K562 (cell line): Measurements from ENCODE around the gene CD300H. TPM values are rescaled to one million over a fixed set of nuclear protein-coding genes. Genes with fewer than 3 reads are reported as not detected.

ENCODE experiments used
- ATF2 ChIP-seq: sonication (generic); formaldehyde crosslinking; IDR thresholded peaks from 2 replicates; pipeline ENCODE4 v1.8.1; 2022; ENCODE audit warnings: missing genetic modification reagents
- BRD4 ChIP-seq: fragments of 200-600 bp; sonication (generic); IDR thresholded peaks from 2 replicates; pipeline ENCODE4 v1.6.1; 2017; ENCODE audit warnings: inconsistent platforms
- E2F6 ChIP-seq, 2 experiments: IDR thresholded peaks; 2 replicates each; pipeline ENCODE4 v1.6.1; 2011; ENCODE audit warnings: borderline replicate concordance in 1 of 2, control low read depth in 1 of 2, low read depth in 1 of 2, low read length in 1 of 2, mild to moderate bottlenecking in 1 of 2, mixed read lengths in 1 of 2, moderate library complexity in 1 of 2; ENCODE audit not compliant: insufficient read depth in 1 of 2, insufficient read length in 1 of 2, poor library complexity in 1 of 2, severe bottlenecking in 1 of 2; ENCODE audit errors: extremely low read depth in 1 of 2
- ERF ChIP-seq: fragments of 450-650 bp; formaldehyde crosslinking; IDR thresholded peaks from 2 replicates; pipeline ENCODE4 v1.4.0; 2020; ENCODE audit warnings: mild to moderate bottlenecking, mixed read lengths
- ETS2 ChIP-seq: IDR thresholded peaks from 2 replicates; pipeline ENCODE4 v1.6.1; 2016; ENCODE audit warnings: borderline replicate concordance, missing genetic modification characterization, mild to moderate bottlenecking, moderate library complexity, missing compliant biosample characterization; ENCODE audit not compliant: poor library complexity, severe bottlenecking
- ETV6 ChIP-seq, 3 experiments: fragments of 150-350 bp in 1 of 3; sonication (generic) in 1 of 3; formaldehyde crosslinking in 1 of 3; IDR thresholded peaks; 2 replicates each; pipeline versions ENCODE4 v1.6.1 to v1.8.0; 2014 to 2022; ENCODE audit warnings: borderline replicate concordance in 2 of 3, low read depth in 2 of 3, antibody characterized with exemption in 1 of 3, low read length in 1 of 3, mild to moderate bottlenecking in 1 of 3, missing genetic modification reagents in 1 of 3
- FOSL1 ChIP-seq: fragments of 200-800 bp; sonication (Bioruptor generic); conservative IDR thresholded peaks from 2 replicates; pipeline ENCODE4 v1.6.1; 2016; ENCODE audit warnings: missing genetic modification characterization, missing compliant biosample characterization
- GABPA ChIP-seq: fragments of 200-800 bp; sonication (Bioruptor generic); conservative IDR thresholded peaks from 2 replicates; pipeline ENCODE4 v1.6.1; 2016; ENCODE audit warnings: low read depth, missing genetic modification characterization, missing compliant biosample characterization
- GATAD2B ChIP-seq: fragments of 450-650 bp; IDR thresholded peaks from 2 replicates; pipeline ENCODE4 v1.6.1; 2017; ENCODE audit warnings: mild to moderate bottlenecking, borderline replicate concordance
- HDAC1 ChIP-seq, 2 experiments: fragments of 450-650 bp; IDR thresholded peaks; 2 replicates each; pipeline ENCODE4 v1.6.1; 2016 to 2017; ENCODE audit warnings: inconsistent platforms in 1 of 2, mild to moderate bottlenecking in 1 of 2, moderate library complexity in 1 of 2
- KHSRP ChIP-seq: fragments of 450-650 bp; IDR thresholded peaks from 2 replicates; pipeline ENCODE4 v1.6.1; 2017
- MAFF ChIP-seq: IDR thresholded peaks from 2 replicates; pipeline ENCODE4 v1.6.1; 2012; ENCODE audit warnings: low read length, improper control_type of control experiment
- MAFK ChIP-seq: IDR thresholded peaks from 2 replicates; pipeline ENCODE4 v1.6.1; 2011; ENCODE audit warnings: low read length, improper control_type of control experiment
- MED1 ChIP-seq: sonication (generic); formaldehyde crosslinking; IDR thresholded peaks from 2 replicates; pipeline ENCODE4 v1.8.1; 2023; ENCODE audit warnings: missing genetic modification reagents, borderline replicate concordance
- NBN ChIP-seq: fragments of 450-650 bp; IDR thresholded peaks from 2 replicates; pipeline ENCODE4 v1.6.1; 2016; ENCODE audit warnings: low read depth, mild to moderate bottlenecking
- NCOA1 ChIP-seq: fragments of 450-650 bp; IDR thresholded peaks from 2 replicates; pipeline ENCODE4 v1.6.1; 2016; ENCODE audit warnings: low read depth
- NEUROD1 ChIP-seq: fragments of 150-350 bp; IDR thresholded peaks from 2 replicates; pipeline ENCODE4 v1.6.1; 2014; ENCODE audit warnings: borderline replicate concordance, low read length, low read depth; ENCODE audit not compliant: partially characterized antibody
- PHTF2 ChIP-seq: fragments of 250-450 bp; sonication (Bioruptor Pico); IDR thresholded peaks from 2 replicates; pipeline ENCODE4 v1.5.0; 2021; ENCODE audit warnings: mild to moderate bottlenecking
- THRAP3 ChIP-seq: fragments of 450-650 bp; IDR thresholded peaks from 2 replicates; pipeline ENCODE4 v1.6.1; 2016; ENCODE audit warnings: mild to moderate bottlenecking, inconsistent platforms, borderline replicate concordance
- TRIM24 ChIP-seq, 2 experiments: fragments of 450-650 bp; IDR thresholded peaks; 2 replicates each; pipeline ENCODE4 v1.6.1; 2016
- VEZF1 ChIP-seq: fragments of 200-800 bp; sonication (Bioruptor generic); IDR thresholded peaks from 2 replicates; pipeline ENCODE4 v1.6.1; 2017; ENCODE audit warnings: missing genetic modification characterization, missing compliant biosample characterization
- XRCC4 ChIP-seq: IDR thresholded peaks from one replicate; pipeline ENCODE4 v1.6.1; 2011; ENCODE audit not compliant: insufficient read depth, insufficient read length; ENCODE audit errors: extremely low read depth
- ZBTB8A ChIP-seq: fragments of 450-650 bp; IDR thresholded peaks from 2 replicates; pipeline ENCODE4 v1.6.1; 2018; ENCODE audit warnings: mild to moderate bottlenecking, moderate library complexity; ENCODE audit not compliant: partially characterized antibody
- ZFP1 ChIP-seq: fragments of 450-650 bp; formaldehyde crosslinking; IDR thresholded peaks from 2 replicates; pipeline ENCODE4 v1.4.0; 2020; ENCODE audit warnings: mild to moderate bottlenecking, mixed read lengths
- ZNF431 ChIP-seq: sonication (generic); formaldehyde crosslinking; IDR thresholded peaks from 2 replicates; pipeline ENCODE4 v1.8.0; 2022; ENCODE audit warnings: mild to moderate bottlenecking, missing genetic modification reagents
- polyA plus RNA-seq, 8 experiments: library from polyadenylated mRNA; depleted of rRNA in 4 of 8; stranded (reverse) in 5 of 8; unstranded in 3 of 8; fragments of >200 nt; fragmentation: Nextera tagmentation in 2 of 8; fragmentation: Illumina TruSeq in 1 of 8; extraction: Ambion mirVana in 2 of 8; extraction: Trizol in 1 of 8; gene quantifications; 2 replicates each; pipeline versions ENCODE4 v1.2.1 to v1.2.3, GENCODE V29; 2011 to 2014; ENCODE audit warnings: inconsistent platforms in 1 of 8, missing spikeins in 1 of 8
- total RNA-seq, 7 experiments: library from RNA; depleted of rRNA in 6 of 7; stranded (reverse); fragments of >200 nt in 6 of 7; fragmentation: Illumina TruSeq in 2 of 7; extraction: Trizol in 2 of 7; gene quantifications; 2 replicates each; pipeline versions ENCODE4 v1.2.1 to v1.2.3, GENCODE V29; 2011 to 2021; ENCODE audit warnings: low replicate concordance in 1 of 7

CD300H gene
- total and polyA plus RNA-seq, 9 of the 15 experiments (the other 6 are each of a cell fraction or from before 2014, with no cell fraction given), result not detected

GRCh38 chr17:74513987-74514631 is 53.2 kb downstream of the CD300H start (continued):
- TF ChIP-seq ETV6 (IDR thresholded peaks at IDR 0.05; ENCODE audit: borderline replicate concordance in 1 of 2, low read depth in 2 of 2, low read length in 1 of 2), result peak in 1 of 2 experiments; percentile 30; a peak in 1 of 4 replicates
- TF ChIP-seq ETV6 (CRISPR knock-in tag; IDR thresholded peaks at IDR 0.05; ENCODE audit: borderline replicate concordance), result no peak; the same call in 1 of the 2 replicates
- TF ChIP-seq ZFP1 (CRISPR knock-in tag), result no peak
- peak; percentile 60; the same call in 1 of the 2 replicates for TF ChIP-seq ZNF431 (CRISPR knock-in tag)
- TF ChIP-seq NBN, result peak; percentile 59; the same call in 1 of the 2 replicates
- no peak for TF ChIP-seq MED1 (CRISPR knock-in tag)
- TF ChIP-seq FOSL1 (tag), result peak; percentile 90
- TF ChIP-seq ETS2 (tag), result no peak
- peak; percentile 96 to 98 for TF ChIP-seq TRIM24 (IDR thresholded peaks at IDR 0.05)
- TF ChIP-seq BRD4, result no peak
- 0 out of 2 replicates have a peak, but pooled peaks have one; percentile 40 for TF ChIP-seq GABPA (tag)
- TF ChIP-seq HDAC1 (IDR thresholded peaks at IDR 0.05), result no peak
- no peak for TF ChIP-seq GATAD2B
- peak; percentile 82 for TF ChIP-seq KHSRP
- no peak for TF ChIP-seq MAFF
- no peak for TF ChIP-seq XRCC4
- TF ChIP-seq PHTF2 (CRISPR knock-in tag), result no peak
- TF ChIP-seq ZBTB8A, result no peak
- peak in 1 of 2 experiments; percentile 12 for TF ChIP-seq E2F6 (IDR thresholded peaks at IDR 0.05; ENCODE audit: borderline replicate concordance in 1 of 2, extremely low read depth in 1 of 2, insufficient read depth in 1 of 2, insufficient read length in 1 of 2, low read depth in 1 of 2, low read length in 1 of 2, poor library complexity in 1 of 2, severe bottlenecking in 1 of 2)
- TF ChIP-seq MAFK, result no peak
- no peak for TF ChIP-seq ERF (CRISPR knock-in tag)
- peak; percentile 40; the same call in 1 of the 2 replicates for TF ChIP-seq VEZF1 (CRISPR knock-in tag)
- peak; percentile 98 for TF ChIP-seq NCOA1
- TF ChIP-seq NEUROD1, result no peak
- peak; percentile 99 for TF ChIP-seq ATF2 (CRISPR knock-in tag)
- TF ChIP-seq THRAP3, result no peak
